HepG2 (cell line): ENCODE measurements around the gene GPS2.

Experiments used
- BRCA1 ChIP-seq: sonication (generic); formaldehyde crosslinking; IDR thresholded peaks from 2 replicates; pipeline ENCODE4 v1.4.0; 2020; ENCODE audit warnings: missing genetic modification reagents
- CTCF ChIP-seq: sonication (generic); formaldehyde crosslinking; IDR thresholded peaks from 2 replicates; pipeline ENCODE4 v1.5.0; 2020; ENCODE audit warnings: mild to moderate bottlenecking, missing genetic modification reagents, moderate library complexity
- EP300 ChIP-seq, 3 experiments: sonication (generic) in 1 of 3; formaldehyde crosslinking in 1 of 3; IDR thresholded peaks; 2 replicates each; pipeline versions ENCODE4 v1.5.1 to v1.6.1; 2011 to 2020; ENCODE audit warnings: low read depth in 2 of 3, low read length in 2 of 3, borderline replicate concordance in 1 of 3, improper control_type of control experiment in 1 of 3, mild to moderate bottlenecking in 1 of 3, missing genetic modification reagents in 1 of 3, moderate library complexity in 1 of 3
- FOXA3 ChIP-seq: IDR thresholded peaks from 2 replicates; pipeline ENCODE4 v1.6.1; 2016; ENCODE audit warnings: missing genetic modification reagents, missing compliant biosample characterization
- JUNB ChIP-seq: sonication (generic); formaldehyde crosslinking; IDR thresholded peaks from 2 replicates; pipeline ENCODE4 v1.8.0; 2022; ENCODE audit warnings: missing genetic modification reagents, mild to moderate bottlenecking, borderline replicate concordance
- PAXIP1 ChIP-seq: sonication (generic); formaldehyde crosslinking; conservative IDR thresholded peaks from 2 replicates; pipeline ENCODE4 v1.4.0; 2020; ENCODE audit warnings: mild to moderate bottlenecking, missing genetic modification reagents, moderate library complexity
- SIN3A ChIP-seq: IDR thresholded peaks from 2 replicates; pipeline ENCODE4 v1.6.1; 2011; ENCODE audit warnings: low read depth, mild to moderate bottlenecking, control low read depth, low read length, borderline replicate concordance
- STAT6 ChIP-seq: sonication (generic); formaldehyde crosslinking; IDR thresholded peaks from 2 replicates; pipeline ENCODE4 v1.4.0; 2020; ENCODE audit warnings: missing genetic modification reagents, mild to moderate bottlenecking, borderline replicate concordance
- TAF1 ChIP-seq: sonication (generic); formaldehyde crosslinking; IDR thresholded peaks from 2 replicates; pipeline ENCODE4 v1.4.0; 2020; ENCODE audit warnings: missing genetic modification reagents
- ZBTB26 ChIP-seq: IDR thresholded peaks from 2 replicates; pipeline ENCODE4 v1.6.1; 2016; ENCODE audit warnings: missing compliant biosample characterization, missing genetic modification reagents, borderline replicate concordance
- ZNF18 ChIP-seq: sonication (generic); formaldehyde crosslinking; IDR thresholded peaks from 2 replicates; pipeline ENCODE4 v1.8.0; 2022; ENCODE audit warnings: mild to moderate bottlenecking, missing genetic modification reagents; ENCODE audit not compliant: insufficient replicate concordance
- ZNF772 ChIP-seq: sonication (generic); formaldehyde crosslinking; IDR thresholded peaks from 2 replicates; pipeline ENCODE4 v1.5.0; 2020; ENCODE audit warnings: mild to moderate bottlenecking, missing genetic modification reagents
- ZNF781 ChIP-seq: sonication (generic); formaldehyde crosslinking; IDR thresholded peaks from 2 replicates; pipeline ENCODE4 v1.5.1; 2020; ENCODE audit warnings: borderline replicate concordance, mild to moderate bottlenecking, missing genetic modification reagents; ENCODE audit errors: not compliant biosample characterization
- ZSCAN5A ChIP-seq: sonication (generic); formaldehyde crosslinking; IDR thresholded peaks from 2 replicates; pipeline ENCODE4 v1.8.0; 2022; ENCODE audit warnings: mild to moderate bottlenecking, missing genetic modification reagents, borderline replicate concordance

- TF ChIP-seq EP300 (IDR thresholded peaks at IDR 0.05; ENCODE audit: low read depth in 2 of 2, low read length in 2 of 2): no peak
- no peak; the same call in 1 of the 2 replicates for TF ChIP-seq EP300 (CRISPR knock-in tag; IDR thresholded peaks at IDR 0.05; ENCODE audit: borderline replicate concordance)
- peak; percentile 51 for TF ChIP-seq ZNF781 (CRISPR knock-in tag)
- TF ChIP-seq SIN3A: peak; percentile 62; the same call in 1 of the 2 replicates
- TF ChIP-seq TAF1 (CRISPR knock-in tag): peak; percentile 78
- TF ChIP-seq FOXA3 (CRISPR knock-in tag): peak; percentile 40
- TF ChIP-seq STAT6 (CRISPR knock-in tag): no peak
- peak; percentile 15; the same call in 1 of the 2 replicates for TF ChIP-seq CTCF (CRISPR knock-in tag)
- TF ChIP-seq ZNF772: peak; percentile 61; the same call in 1 of the 2 replicates
- TF ChIP-seq JUNB (CRISPR knock-in tag): no peak
- no peak for TF ChIP-seq ZNF18 (CRISPR knock-in tag)
- peak; percentile 22; the same call in 1 of the 2 replicates for TF ChIP-seq PAXIP1 (CRISPR knock-in tag)
- no peak for TF ChIP-seq BRCA1
- no peak for TF ChIP-seq ZBTB26 (CRISPR knock-in tag)
- no peak for TF ChIP-seq ZSCAN5A (CRISPR knock-in tag)
Measured at GRCh38 chr17:7306911-7307685, 8.1 kb downstream of the GPS2 start, which contains the start of gene EIF5A.
